Omental fat pad (tissue), 4 donors: ENCODE results near the gene SNRPE. TPM values are rescaled to one million over a fixed set of nuclear protein-coding genes. Genes with fewer than 3 reads are reported as not detected.
A peak's percentile ranks its signal among the peaks of the same experiment; 100 is the strongest.
"Not testable (repeated sequence)": the region's sequence is repeated elsewhere in the genome, so short reads cannot be mapped to it uniquely, and the experiment has no call there.

Experiments used
- ATAC-seq: fragments of 150-250 bp; one replicate; pipeline ENCODE4 v1.9.1; 2016; ENCODE audit warnings: mild to moderate bottlenecking, moderate library complexity; ENCODE audit not compliant: low FRiP score
- DNase-seq: peaks from one replicate; pipeline ENCODE4 v3.0.0-alpha.2; 2019; ENCODE audit warnings: low spot score
- total RNA-seq, 4 donors: library from RNA; depleted of rRNA; stranded (reverse); fragments of >200 nt; gene quantifications; one replicate each; pipeline ENCODE4 v1.1.0, GENCODE V29; 2016
- TF ChIP-seq, protein P1 (sequence below), 3 donors: fragments of 450-650 bp; IDR thresholded peaks; one replicate each; pipeline ENCODE4 v1.5.1; 2016 to 2017; ENCODE audit warnings: antibody characterized with exemption in 3 of 3, mild to moderate bottlenecking in 3 of 3, moderate library complexity in 2 of 3

The SNRPE gene
- total RNA-seq, 4 donors from 2014 or later, result 26.3 to 53.7 (median 42.5) TPM

DNA sequence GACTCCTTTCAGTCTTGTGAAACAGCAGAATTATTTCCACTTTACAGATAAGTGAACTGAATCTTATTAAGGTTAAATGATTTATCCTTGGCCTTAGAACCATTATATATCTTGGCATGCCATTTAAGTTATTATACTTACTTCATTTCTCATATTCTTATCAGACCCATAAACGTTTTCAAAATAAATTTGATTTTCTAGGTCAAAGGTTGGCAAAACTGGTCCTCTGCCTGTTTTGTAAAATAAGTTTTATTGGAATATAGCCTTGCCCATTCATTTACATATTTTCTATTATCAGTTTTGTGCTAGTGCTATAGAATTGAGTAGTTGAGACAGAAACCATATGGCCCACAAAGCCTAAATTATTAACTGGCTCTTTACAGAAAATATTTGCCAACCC lies 32.9 kb upstream of the SNRPE start:
- ATAC-seq, result no peak

GRCh38 chr1:203829247-203829646 lies 32.2 kb upstream of the SNRPE start:
- DNase-seq, ATAC-seq: not testable (repeated sequence)

More for the DNA sequence above, 32.9 kb upstream of the SNRPE start:
- no peak for DNase-seq
- TF ChIP-seq, protein P1, sequence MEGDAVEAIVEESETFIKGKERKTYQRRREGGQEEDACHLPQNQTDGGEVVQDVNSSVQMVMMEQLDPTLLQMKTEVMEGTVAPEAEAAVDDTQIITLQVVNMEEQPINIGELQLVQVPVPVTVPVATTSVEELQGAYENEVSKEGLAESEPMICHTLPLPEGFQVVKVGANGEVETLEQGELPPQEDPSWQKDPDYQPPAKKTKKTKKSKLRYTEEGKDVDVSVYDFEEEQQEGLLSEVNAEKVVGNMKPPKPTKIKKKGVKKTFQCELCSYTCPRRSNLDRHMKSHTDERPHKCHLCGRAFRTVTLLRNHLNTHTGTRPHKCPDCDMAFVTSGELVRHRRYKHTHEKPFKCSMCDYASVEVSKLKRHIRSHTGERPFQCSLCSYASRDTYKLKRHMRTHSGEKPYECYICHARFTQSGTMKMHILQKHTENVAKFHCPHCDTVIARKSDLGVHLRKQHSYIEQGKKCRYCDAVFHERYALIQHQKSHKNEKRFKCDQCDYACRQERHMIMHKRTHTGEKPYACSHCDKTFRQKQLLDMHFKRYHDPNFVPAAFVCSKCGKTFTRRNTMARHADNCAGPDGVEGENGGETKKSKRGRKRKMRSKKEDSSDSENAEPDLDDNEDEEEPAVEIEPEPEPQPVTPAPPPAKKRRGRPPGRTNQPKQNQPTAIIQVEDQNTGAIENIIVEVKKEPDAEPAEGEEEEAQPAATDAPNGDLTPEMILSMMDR (IDR thresholded peaks at IDR 0.05), result no peak

GRCh38 chr1:203835476-203835875 lies 25.9 kb upstream of the SNRPE start:
- no peak for ATAC-seq

GRCh38 chr1:203839081-203839480 lies 22.3 kb upstream of the SNRPE start:
- ATAC-seq, result peak; percentile 62
- TF ChIP-seq, protein P1 (IDR thresholded peaks at IDR 0.05), result no peak

More at GRCh38 chr1:203835476-203835875, 25.9 kb upstream of the SNRPE start:
- DNase-seq, result no peak
- TF ChIP-seq, protein P1 (IDR thresholded peaks at IDR 0.05), result no peak

GRCh38 chr1:203840208-203840808 lies 21.1 kb upstream of the SNRPE start:
- TF ChIP-seq, protein P1 (IDR thresholded peaks at IDR 0.05), result no peak
- DNase-seq (no peak), ATAC-seq (no peak)

More at GRCh38 chr1:203839081-203839480, 22.3 kb upstream of the SNRPE start:
- DNase-seq, result no peak

- ATAC-seq (no peak), DNase-seq (no peak)
- TF ChIP-seq, protein P1 (IDR thresholded peaks at IDR 0.05), result no peak
These were observed 18.9 kb upstream of the SNRPE start for GRCh38 chr1:203842559-203842876.

GRCh38 chr1:203843435-203843834 lies 18.0 kb upstream of the SNRPE start:
- no peak for DNase-seq
- ATAC-seq, result no peak
- TF ChIP-seq, protein P1 (IDR thresholded peaks at IDR 0.05), result no peak

DNA sequence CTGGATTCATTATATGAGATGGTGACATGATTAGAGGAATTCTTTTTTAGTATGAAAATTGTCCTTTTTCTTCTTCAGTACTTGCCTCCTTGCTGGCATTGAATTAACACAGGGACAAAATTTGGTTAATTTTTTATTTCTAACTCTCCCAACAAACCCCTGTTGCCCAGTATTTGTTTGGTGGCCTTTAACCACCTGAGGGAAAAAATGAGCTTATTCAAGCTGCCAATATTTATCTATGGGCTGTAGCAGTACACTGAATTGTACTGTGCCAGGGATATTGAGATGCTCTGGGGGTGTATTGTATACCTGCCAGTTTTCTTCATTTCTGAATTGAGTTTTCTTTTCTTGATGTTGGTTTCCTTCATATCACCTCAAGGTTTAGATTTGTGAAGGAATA lies 8.3 kb upstream of the SNRPE start:
- not testable (repeated sequence) for ATAC-seq, DNase-seq
